ENCODE data around the gene TMEM141. TPM values are rescaled to one million over a fixed set of nuclear protein-coding genes. Genes with fewer than 3 reads are reported as not detected.

TMEM141 gene
- total and polyA plus RNA-seq, 2 of the 8 experiments (the other 6 are each of a cell fraction or from before 2014, with no cell fraction given) = 51.1 to 137 TPM

GRCh38 chr9:136799854-136800657 lies 8.9 kb downstream of the TMEM141 start:
- POLR2A ChIA-PET (ENCODE audit: partially characterized antibody) = interaction anchor here (0.9 to 2.2 kb wide), 6 partner anchors 9 to 223 kb away, joined by 3 to 12 read pairs (median 4); partner anchors contain the start of genes AJM1, RABL6 and TRAF2
- WGBS, 2 experiments (ENCODE audit: extremely low coverage in 1 of 2, insufficient coverage in 1 of 2, insufficient read length in 1 of 2, insufficient replicate concordance in 2 of 2, low coverage in 1 of 2, low lambda C conversion rate in 2 of 2, missing lambda C conversion rate in 1 of 2) = 2% methylated on average over 49 of the region's 63 CpGs; no CpG with 5 or more reads in 1 of the 2 experiments
- 0 out of 2 replicates have a peak, but pooled peaks have one; percentile 30 for TF ChIP-seq ATF2 (IDR thresholded peaks at IDR 0.05; ENCODE audit: low read length)
- peak; percentile 91 for TF ChIP-seq KDM4A (IDR thresholded peaks at IDR 0.05; ENCODE audit: low read depth, low read length, severe bottlenecking)
- no peak for TF ChIP-seq EP300 (IDR thresholded peaks at IDR 0.05; ENCODE audit: borderline replicate concordance in 1 of 2, low read depth in 2 of 2, low read length in 2 of 2)
- peak in 1 of 2 experiments; percentile 28; a peak in 1 of 3 replicates for TF ChIP-seq POLR2A (IDR thresholded peaks at IDR 0.05; ENCODE audit: control extremely low read depth in 1 of 2, low read depth in 2 of 2, low read length in 2 of 2)
- TF ChIP-seq E2F6 (IDR thresholded peaks at IDR 0.05) = peak; percentile 90
- TF ChIP-seq SIN3A (conservative IDR thresholded peaks at IDR 0.05 in 1 of 2, IDR thresholded peaks at IDR 0.05 in 1 of 2; ENCODE audit: low read depth in 1 of 2, low read length in 2 of 2) = peak in 1 of 2 experiments; percentile 79; a peak in 2 of 4 replicates
- TF ChIP-seq MAX (IDR thresholded peaks at IDR 0.05) = peak; percentile 92

More at GRCh38 chr9:136799854-136800657, 8.9 kb downstream of the TMEM141 start:
- peak; percentile 70 to 91 for DNase-seq (ENCODE audit: low read depth in 1 of 2, low spot score in 2 of 2)
- Histone ChIP-seq H3K27ac (ENCODE audit: low read depth, low read length) (no peak overlapping the region), H2BK15ac (ENCODE audit: low read length) (no peak overlapping the region), H3K79me1 (ENCODE audit: low read depth, low read length) (no peaks in the 10 kb centered on the region), H2BK20ac (ENCODE audit: low read length) (no peak overlapping the region), H2BK12ac (ENCODE audit: low read depth, low read length) (no peak overlapping the region), H3K79me2 (ENCODE audit: control insufficient read depth in 1 of 2, insufficient read depth in 2 of 2, low read length in 2 of 2) (no peaks in the 10 kb centered on the region), H3K9me3 (ENCODE audit: insufficient read depth in 2 of 2, low read depth in 1 of 2, low read length in 1 of 2) (no peaks in the 10 kb centered on the region), H3K4me1 (replicated peaks in 1 of 4; ENCODE audit: control insufficient read depth in 3 of 4, insufficient read depth in 4 of 4, low read length in 3 of 4) (peaks cover 0 to 17% (median 10%) of the 10 kb centered on the region in 4 experiments; a peak in 6 of 7 replicates), H3K4me3 (ENCODE audit: extremely low read depth in 1 of 4, insufficient read depth in 2 of 4, low read depth in 3 of 4, low read length in 4 of 4) (peak overlapping the region; percentile 52 to 76 (median 64)), H3K4me2 (ENCODE audit: insufficient read depth in 1 of 2, low read depth in 2 of 2, low read length in 2 of 2) (peak overlapping the region; percentile 93 to 96), H3K18ac (ENCODE audit: extremely low read depth, low read length) (peak overlapping the region; percentile 71), H4K5ac (ENCODE audit: insufficient read length, low read depth, low read length) (no peak overlapping the region), H3K9ac (replicated peaks in 1 of 4; ENCODE audit: extremely low read depth in 1 of 4, low read depth in 3 of 4, low read length in 3 of 4) (peak overlapping the region in 1 of 4 experiments; percentile 78; a peak in 2 of 7 replicates), H4K8ac (ENCODE audit: extremely low read depth, insufficient read depth, low read length) (peak overlapping the region; percentile 11; the same call in 1 of the 2 replicates), H2BK5ac (ENCODE audit: low read depth, low read length) (no peak overlapping the region), H4K91ac (replicated peaks; ENCODE audit: insufficient read length, low read length) (no peak overlapping the region), H3K27me3 (replicated peaks in 1 of 4; ENCODE audit: control insufficient read depth in 3 of 4, extremely low read depth in 1 of 4, insufficient read depth in 3 of 4, low read length in 3 of 4) (peaks cover 0 to 26% (median 13%) of the 10 kb centered on the region in 4 experiments; a peak in 5 of 7 replicates), H2AFZ (ENCODE audit: low read length) (peak overlapping the region; percentile 84; the same call in 1 of the 2 replicates), H2BK120ac (replicated peaks; ENCODE audit: low read depth, low read length) (no peak overlapping the region), H3K23me2 (ENCODE audit: low read depth, low read length) (peaks cover 15% of the 10 kb centered on the region; the same call in 1 of the 2 replicates), H3K14ac (ENCODE audit: insufficient read length) (no peak overlapping the region), H3K23ac (ENCODE audit: insufficient read length) (no peak overlapping the region), H3K36me3 (ENCODE audit: control insufficient read depth in 2 of 4, insufficient read depth in 4 of 4, low read length in 3 of 4) (no peaks in the 10 kb centered on the region), H3K4ac (replicated peaks; ENCODE audit: insufficient read length, low read depth, low read length) (peak overlapping the region; percentile 32), H2AK5ac (ENCODE audit: low read depth, low read length) (no peak overlapping the region), H4K20me1 (replicated peaks in 1 of 2; ENCODE audit: control insufficient read depth in 1 of 2, insufficient read depth in 2 of 2, low read length in 2 of 2) (peaks cover 0 to 2% of the 10 kb centered on the region in 2 experiments), H3K56ac (replicated peaks; ENCODE audit: insufficient read length, low read depth, low read length) (no peak overlapping the region)
- CTCF ChIA-PET (ENCODE audit: partially characterized antibody) = interaction anchor here (0.6 to 5.2 kb wide), 13 partner anchors 8 to 969 kb away, joined by 3 to 35 read pairs (median 3); partner anchors contain the start of genes AJM1 and SSNA1
- no peak for FAIRE-seq

Measured in H1 (cell line).